ENCODE data around the gene ABCB11.
"Not testable (repeated sequence)": the region's sequence is repeated elsewhere in the genome, so short reads cannot be mapped to it uniquely, and the experiment has no call there.

ABCB11 gene

DNA sequence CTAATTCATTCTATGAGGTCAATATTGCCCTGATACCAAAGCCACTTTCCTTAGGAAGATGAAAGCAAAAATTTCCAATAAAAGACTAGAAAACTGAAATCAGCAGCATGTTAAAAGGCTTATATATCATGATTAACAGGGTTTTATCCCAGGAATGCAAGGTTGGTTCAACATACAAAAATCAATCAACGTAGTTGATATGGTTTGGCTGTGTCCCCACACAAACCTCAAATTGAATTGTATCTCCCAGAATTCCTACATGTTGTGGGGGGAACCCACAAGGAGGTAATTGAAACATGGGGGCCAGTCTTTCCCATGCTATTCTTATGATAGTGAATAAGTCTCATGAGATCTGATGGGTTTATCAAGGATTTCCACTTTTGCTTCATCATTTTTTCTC, 11.7 kb upstream of the ABCB11 start:
- DNase-seq (ENCODE audit: low read depth, low spot score): no peak

DNA sequence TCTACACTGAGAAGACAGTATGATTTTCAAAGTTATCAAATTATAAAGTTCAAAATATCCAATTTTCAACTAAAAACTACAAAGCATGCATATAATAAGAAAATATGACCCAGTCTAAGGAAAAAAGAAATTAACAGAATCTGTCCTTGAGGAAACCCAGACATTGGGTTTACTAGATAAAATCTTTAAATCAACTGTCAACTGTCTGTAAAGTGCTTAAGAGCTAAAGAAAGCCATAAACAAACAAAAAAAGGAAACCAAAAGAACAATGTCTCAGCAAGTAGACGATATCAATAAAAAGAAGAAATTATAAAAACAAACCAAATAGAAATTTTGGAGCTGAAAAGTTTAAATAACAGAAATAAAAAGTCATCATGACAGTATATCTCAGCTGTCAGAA, 10.5 kb upstream of the ABCB11 start:
- no peak for DNase-seq (ENCODE audit: low read depth, low spot score)

DNA sequence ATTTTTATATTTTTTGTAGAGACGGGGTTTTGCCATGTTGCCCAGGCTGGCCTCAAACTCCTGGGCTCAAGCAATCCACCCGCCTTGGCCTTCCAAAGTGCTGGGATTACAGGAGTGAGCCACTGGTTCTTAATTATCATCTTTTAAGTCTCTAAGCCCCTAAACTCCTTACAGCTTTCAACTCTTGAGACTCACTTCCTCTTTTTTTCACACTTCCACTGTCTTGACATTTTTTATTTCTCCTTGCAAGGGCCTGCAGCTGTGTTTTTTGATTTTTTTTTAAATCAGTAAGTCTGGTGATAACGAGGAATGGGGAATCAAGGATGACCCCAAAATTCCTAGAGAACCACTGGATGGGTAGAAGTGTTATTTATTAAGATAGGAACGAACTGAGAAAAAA, 8.6 kb upstream of the ABCB11 start:
- DNase-seq (ENCODE audit: low read depth, low spot score): no peak

DNA sequence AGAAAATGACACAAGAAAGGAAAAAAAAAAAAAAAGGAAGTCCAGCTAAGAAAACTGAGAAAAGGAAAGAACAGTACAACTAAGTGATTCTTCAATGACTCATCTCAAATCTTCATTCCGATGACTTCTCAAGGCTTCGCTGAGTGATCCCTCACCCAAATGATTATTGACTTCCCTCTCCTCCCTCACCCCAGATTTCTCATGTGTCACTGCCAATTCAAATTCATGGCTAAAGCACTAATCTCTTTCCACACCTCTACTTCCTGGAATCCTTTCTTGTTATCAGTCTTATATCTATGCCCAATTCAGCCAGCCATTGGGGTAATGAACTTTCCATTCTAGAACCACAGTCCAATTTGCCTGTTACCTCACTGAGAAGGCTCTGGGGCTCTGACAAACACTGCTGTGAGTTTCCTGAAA, 7.2 kb upstream of the ABCB11 start:
- DNase-seq (ENCODE audit: low read depth, low spot score): no peak

DNA sequence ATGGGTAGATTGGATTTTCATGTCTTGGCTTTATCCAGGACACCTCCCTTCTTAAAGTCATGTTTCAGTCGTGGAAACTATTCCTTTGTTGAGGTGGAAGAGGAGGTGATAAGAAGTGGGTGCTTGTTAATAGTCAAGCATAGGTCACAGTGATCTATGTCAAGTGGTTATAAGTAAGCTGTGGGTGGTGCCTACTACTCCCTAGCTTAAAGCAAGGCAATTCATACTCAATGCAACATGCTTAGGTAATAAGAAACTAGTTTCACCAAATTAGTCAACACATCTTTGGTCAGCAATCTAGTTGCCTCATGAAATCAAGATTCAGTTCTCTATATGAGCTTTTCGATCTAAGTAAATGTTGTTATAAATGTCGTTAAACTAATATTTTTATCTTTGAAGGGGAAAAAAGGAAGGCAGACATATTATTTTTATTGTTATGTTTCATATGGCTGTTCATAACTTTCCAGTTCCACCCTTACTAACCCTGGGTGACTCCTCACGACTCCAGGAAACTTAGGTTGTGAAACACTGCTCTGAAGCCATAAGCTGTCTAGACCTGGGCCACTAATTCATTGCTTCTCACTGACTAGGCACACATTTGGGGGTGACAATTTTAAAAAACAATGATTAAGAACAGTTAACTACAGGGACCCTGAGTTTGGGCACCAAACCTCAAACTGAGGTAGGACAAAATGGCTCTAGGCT, 5.8 kb upstream of the ABCB11 start:
- DNase-seq (ENCODE audit: low read depth, low spot score): no peak

DNA sequence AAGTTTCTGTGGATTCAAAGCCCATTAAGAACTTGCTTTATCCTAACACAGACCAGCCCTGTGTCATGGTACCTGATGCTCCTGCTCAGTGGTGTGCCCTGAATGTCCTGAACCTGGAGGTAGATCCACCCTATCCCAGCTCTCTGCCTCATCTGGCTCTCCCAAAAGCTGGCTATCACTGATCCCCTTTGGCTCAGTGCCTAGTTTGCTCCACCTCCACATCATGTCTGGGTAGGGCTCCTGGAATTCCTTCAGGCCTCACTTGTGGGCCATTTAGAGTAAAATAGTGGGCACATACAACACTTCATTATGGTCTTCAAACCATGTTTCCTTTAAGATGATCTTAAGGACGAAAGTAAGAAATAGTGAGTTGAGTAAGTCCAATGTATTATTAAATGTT, 4.8 kb upstream of the ABCB11 start:
- DNase-seq (ENCODE audit: low read depth, low spot score): no peak

DNA sequence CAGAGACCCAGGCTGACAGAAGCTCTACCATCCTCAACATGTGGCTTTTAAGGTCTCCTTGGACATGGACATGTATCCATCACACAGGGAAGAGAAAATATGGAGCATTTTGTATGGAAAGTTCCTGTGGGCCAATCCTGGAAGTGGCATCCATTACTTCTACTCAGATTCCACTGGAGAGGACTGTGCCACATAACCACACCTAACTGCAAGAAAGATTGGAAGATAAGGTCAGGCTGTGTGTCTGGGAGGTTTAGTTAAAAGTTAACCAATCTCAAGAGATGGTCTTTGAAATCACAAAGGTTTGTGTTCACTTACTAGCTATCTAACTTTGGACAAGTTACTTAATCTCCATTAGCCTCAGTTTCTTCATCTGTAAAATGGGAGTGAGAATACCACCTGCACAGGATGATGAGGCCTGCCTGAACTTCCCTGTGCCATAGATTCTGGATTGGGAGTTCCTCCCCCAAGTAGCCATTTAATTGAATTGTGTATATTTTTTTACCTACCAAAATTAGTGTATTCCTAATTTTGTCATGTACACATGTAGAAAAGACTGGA, 3.9 kb upstream of the ABCB11 start:
- DNase-seq (ENCODE audit: low read depth, low spot score): no peak

DNA sequence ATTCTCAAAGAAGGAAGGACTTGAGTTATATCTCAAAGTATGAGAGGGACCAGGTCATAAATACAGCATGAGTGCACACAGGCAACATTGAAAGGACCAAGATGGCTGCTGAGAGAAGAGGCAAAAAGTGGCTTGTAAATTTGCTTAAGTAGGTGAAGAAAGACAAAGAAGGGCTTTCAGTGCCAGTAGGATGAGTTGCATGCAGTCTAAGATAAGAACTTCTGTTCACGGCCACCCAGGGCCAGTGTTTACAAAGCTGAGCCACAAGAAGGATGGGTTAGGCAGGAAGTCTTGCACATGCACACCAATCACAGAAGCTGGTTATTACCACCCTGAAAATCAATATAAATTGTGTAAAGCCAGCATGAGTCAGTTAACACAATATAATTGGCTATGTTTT, 3.1 kb upstream of the ABCB11 start:
- no peak for DNase-seq (ENCODE audit: low read depth, low spot score)

DNA sequence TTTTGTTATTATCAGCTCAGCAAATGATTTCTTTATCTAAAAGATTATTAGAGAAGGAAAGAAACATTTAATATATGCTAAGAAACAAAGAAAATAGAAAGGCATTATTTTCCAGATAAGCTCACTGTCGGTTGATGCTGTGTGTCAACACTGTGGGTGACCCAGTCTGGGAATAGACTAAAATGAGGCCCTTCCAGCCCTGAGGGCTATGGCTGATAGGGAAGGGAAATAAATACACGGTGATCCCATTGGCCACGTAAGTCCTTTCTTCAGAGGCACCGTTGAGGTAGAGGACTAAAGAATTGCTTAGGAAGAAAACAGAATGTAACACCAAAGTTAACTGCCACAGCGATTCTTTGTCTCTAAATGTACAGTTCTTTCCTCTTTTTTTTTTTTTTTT, 1.8 kb downstream of the ABCB11 start:
- DNase-seq (ENCODE audit: low read depth, low spot score): no peak

DNA sequence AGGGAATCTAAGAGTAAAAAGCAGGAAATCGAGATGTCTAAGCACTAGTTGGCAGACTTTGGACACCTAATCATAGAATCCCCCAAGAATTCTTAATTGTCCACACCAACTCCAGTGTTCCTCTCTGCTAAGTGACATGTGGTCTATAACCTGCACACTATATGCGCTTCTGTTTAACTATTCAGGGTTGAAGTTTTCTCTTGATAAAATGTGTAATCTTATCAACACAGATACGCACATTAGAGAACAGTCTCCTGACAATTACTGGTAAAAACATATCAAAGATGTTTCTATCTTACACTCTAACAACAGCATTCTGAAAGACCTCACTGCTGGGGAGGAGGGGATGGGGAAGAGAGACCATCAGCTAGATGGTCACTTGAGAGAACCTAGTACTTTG, 3.9 kb downstream of the ABCB11 start:
- DNase-seq (ENCODE audit: low read depth, low spot score): no peak

DNA sequence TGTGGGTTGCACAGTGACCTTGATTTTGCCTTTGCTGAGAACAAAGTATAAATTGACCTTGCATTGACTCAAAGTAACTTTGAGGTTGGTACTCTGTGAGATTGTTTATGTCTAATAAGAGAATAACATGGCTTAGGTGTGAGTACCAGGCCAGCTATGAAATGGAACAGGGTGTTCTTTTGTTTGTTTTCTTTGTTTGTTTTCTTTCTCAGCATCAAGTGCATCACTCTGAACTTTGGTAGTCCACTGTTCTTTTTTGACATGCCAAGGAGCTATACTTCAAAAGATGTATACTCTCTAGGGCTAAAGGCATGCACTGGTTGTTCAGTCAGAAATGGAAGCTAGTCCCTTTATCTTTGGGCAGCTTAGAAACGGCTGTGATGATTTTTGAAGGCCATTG, 5.1 kb downstream of the ABCB11 start:
- no peak for DNase-seq (ENCODE audit: low read depth, low spot score)

DNA sequence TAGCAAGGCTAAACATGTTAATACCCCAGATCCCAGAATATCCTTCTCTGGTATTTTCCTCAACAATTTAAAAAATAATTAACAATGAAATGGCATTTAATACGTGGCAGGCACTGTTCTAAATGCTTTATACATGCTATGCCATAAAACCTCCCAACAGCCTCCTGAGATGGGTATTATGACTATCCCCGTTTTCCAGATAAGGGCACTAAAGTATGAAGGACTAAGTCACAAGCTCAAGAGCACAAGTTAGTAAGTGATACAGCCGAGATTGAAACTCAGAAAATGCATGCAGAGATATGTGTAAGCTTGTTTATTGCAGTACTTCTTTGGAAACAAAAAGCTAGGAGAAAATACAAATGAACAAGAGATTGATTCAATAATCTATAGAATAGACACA, 8.0 kb downstream of the ABCB11 start:
- DNase-seq (ENCODE audit: low read depth, low spot score): no peak

DNA sequence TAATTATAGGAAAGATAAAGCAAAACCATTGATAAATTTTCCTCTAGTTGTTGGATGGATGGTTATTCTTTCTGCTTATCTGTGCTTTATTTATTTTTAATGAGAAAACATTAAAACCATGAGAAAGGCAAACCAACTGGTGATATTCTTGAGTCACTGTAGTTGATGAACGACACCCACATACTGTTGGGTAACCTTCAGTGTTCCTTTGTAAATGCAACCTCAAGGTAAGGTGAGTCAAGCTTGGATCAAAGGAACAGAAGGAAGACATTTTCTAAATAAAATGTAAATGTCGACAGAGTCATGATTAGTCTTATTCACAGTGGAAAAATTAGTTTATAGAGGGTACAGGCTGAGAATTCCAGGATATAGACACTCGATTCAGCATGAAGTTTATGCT, 12.7 kb downstream of the ABCB11 start:
- no peak for DNase-seq (ENCODE audit: low read depth, low spot score)

DNA sequence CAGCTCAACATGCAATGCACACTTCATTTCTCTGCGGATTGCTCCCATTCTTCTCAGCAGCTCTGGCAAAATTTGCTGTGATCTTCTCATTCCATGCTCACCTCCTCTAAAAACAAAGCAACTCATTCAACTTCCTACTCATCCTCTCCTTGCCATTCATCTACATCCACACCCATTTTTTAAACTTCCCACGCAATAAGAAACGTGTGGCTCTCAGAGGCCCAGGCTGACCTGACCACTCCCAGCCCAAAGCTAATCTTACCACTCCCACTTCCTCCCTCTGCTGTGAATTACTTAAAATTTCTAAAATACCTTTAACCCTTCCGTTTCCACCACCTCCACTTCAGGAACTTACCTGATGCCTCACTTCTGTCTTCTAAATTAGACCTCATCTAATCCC, 15.2 kb downstream of the ABCB11 start:
- no peak for DNase-seq (ENCODE audit: low read depth, low spot score)

DNA sequence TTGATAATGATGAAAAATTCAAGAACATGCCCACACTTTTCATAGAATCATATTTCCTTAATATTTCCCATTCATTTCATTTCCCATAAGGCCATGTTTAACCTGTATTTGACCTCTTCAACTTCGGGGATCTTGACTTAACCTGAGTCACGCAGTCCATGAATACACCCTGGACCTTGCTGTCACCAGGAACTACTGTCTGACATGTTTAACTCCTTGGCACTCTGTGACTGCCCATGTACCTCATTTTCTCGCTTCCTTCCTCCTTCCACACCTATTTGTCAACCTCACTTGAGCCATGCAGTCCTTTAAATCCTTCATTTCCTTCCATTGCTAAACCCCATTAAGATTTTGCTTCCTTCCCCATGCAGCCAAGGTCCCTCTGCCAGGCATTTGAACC, 16.3 kb downstream of the ABCB11 start:
- no peak for DNase-seq (ENCODE audit: low read depth, low spot score)

DNA sequence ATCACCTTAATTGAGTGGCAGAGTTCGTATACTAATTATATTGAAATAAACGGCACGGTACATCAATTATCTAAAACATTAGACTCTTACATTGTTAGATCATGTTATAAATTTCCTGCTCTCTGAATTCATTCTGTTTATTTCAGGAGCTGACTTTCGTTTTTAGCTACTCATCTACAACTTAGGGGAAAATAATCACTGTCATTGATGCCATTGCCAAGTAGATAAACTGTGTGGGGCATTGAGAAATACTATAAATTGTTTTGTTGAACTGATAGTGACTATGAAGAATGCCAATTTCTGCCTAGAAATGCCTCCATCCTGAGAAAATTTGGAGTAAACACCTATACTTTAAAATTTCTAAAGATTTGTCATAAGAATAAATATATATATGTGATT, 17.5 kb downstream of the ABCB11 start:
- no peak for DNase-seq (ENCODE audit: low read depth, low spot score)

DNA sequence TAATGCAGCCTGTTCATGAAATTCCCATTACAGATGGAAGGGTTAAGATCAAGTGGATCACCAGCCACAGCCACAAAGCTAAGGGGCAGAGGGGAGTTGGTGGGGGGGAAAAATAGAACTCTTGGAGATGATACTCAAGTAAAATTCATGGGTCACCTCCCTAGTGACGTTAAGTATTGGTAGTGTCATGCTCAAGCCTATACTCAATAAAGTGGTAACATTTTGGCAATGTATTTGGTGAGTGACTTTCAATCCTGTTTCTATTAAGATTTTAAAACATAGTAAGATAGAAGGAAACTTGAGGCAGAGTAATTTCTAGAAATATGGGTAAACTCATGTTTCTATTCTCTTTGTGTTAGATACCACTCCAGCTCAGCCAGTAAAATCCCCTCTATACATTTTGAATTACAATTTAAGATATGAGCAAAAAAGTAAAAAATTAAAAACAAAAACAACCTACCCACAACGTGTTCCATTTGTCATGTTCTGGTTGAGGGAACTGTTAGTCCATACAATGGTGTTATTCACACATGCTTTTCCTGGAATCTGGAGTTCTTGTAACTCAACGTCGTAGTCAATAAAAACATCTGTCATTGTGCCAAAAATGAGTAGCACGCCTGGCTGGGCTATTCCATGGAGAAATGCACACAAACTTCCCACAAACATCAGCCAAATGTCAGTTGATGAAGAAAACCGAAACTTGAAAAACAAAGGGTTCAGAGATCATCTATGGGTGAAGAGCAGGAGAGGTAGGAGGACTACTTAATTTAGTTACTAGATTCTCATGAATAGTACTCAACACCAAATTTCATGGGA, 18.1 kb downstream of the ABCB11 start:
- DNase-seq (ENCODE audit: low read depth, low spot score): no peak

DNA sequence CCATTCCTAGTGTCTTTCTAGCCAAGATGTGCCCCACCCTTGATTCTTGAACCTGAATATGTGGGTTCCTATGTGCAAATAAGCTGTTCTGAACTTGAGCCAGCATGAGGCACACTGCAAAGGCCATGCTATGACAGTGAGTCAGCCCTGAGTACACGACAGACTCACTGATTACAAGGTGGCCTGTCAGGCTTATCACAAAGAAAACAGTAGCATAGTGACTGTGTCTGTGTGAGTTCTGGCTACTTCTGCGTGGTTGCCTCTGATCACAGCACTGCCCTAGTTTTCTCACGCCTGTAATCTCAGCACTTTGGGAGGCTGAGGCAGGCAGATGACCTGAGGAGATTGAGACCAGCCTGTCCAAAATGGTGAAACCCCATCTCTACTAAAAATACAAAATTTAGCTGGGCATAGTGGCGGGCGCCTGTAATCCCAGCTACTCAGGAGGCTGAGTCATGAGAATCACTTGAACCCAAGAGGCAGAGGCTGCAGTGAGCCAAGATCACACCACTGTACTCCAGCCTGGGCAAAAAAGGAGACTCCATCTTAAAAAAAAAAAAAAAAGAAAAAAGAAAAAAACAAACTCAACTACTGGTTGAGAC, 18.8 kb downstream of the ABCB11 start:
- not testable (repeated sequence) for DNase-seq (ENCODE audit: low read depth, low spot score)

DNA sequence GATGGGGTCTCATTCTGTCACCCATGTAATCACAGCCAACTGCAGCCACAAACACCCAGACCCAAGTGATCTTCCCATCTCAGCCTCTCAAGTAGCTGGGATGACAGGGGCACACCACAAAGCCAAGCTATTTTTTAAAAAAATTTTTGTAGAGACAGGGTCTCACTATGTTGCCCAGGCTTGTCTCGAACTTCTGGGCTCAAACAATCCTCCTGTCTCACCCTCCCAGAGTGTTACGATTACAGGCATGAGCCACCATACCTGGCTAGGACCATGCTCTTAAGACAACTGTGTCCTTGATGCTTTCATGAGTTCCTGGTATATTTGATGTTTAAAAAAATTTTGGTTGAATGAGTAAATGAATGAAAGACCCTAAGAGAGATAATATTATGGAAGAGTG, 19.4 kb downstream of the ABCB11 start:
- DNase-seq (ENCODE audit: low read depth, low spot score): no peak

DNA sequence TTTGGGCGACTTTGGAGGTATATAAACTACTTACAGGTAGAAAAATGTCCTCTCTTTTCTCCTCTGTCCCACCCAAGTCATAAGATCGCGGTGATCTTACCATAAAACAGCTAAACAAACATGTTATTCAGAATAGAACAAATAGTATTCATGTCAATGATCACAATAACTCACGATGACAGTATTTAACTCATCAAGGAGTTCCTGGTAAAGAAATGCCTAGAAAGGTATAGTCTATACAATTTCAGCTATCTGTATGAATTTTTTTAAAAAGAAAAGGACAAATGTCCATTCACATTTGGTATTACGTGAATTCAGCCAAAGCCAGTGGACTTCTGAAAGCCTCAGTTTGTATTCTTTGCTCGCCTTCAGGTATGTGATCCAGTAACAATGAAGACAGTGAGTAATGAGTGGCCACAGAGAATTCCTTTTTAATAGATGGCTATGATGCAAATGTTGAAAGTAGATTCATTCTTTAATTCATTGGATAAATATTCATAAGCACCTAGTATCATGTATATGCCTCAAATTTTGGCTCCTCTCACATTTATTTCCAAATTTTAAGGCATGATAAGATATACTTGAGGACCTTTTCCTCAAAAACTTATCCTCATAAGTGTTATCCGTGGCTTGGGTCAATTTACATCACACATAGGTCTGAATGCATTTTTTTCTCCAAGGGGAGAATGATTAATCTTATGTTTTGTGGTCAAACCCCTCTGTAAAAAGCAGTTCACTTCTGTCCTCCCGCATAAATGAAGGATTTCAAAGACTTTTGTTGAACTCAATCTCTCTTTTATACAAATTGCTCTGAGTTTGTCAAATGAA, 20.3 kb downstream of the ABCB11 start:
- no peak for DNase-seq (ENCODE audit: low read depth, low spot score)

DNA sequence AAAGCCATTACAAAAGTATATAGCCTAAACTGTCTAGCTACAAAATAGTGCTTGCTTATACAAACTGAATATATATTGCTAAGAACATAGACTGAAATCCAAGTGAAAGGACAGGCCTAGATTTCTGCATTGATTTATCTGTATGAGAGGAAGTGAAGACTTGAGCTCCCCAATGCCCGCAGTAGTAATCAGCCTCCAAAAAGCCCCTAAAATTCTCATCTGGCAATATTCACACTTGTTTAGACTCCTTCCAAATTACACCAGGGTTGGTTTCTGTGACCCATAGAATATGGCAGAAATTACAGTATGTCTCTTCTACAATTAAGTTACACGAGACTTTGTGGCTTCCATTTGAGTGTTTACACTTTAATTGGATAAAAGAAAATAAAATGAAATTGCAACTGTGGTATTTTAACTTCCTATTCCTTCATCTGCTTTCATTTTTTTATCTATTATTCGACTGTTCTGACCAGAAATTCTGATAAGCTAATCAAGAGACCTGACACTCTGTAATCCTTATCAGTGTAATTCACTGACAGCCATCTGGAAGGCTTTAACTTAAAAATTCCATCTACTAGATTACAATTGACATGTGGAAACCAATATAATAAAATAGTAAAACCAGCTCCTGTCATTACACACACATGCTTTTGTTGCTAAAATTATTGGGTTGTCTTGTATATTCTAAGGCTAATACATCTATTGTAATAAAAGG, 21.1 kb downstream of the ABCB11 start:
- DNase-seq (ENCODE audit: low read depth, low spot score): no peak
